PFSK-1 (cell line): Measurements from ENCODE around the gene ARL11.

Experiments
- FOXP2 ChIP-seq: optimal IDR thresholded peaks from 2 replicates; pipeline ENCODE3; 2011; ENCODE audit warnings: borderline replicate concordance, control low read depth, inconsistent platforms; ENCODE audit not compliant: insufficient read depth; ENCODE audit errors: extremely low read length, extremely low read depth
- POLR2AphosphoS5 ChIP-seq: IDR thresholded peaks from 2 replicates; pipeline ENCODE4 v1.6.1; 2012; ENCODE audit warnings: low read depth, mild to moderate bottlenecking, control low read depth, low read length, moderate library complexity
- SIN3A ChIP-seq: IDR thresholded peaks from 2 replicates; pipeline ENCODE4 v1.6.1; 2012; ENCODE audit warnings: mild to moderate bottlenecking, low read length, moderate library complexity, borderline replicate concordance; ENCODE audit not compliant: insufficient read depth
- TAF1 ChIP-seq: IDR thresholded peaks from 2 replicates; pipeline ENCODE4 v1.6.1; 2012; ENCODE audit warnings: low read length, control low read depth, borderline replicate concordance; ENCODE audit not compliant: insufficient read depth
- TF ChIP-seq, protein P1 (sequence below), 2 experiments: IDR thresholded peaks; 2 replicates each; pipeline versions ENCODE4 v1.6.1 to v1.8.0; 2011 to 2012; ENCODE audit warnings: low read depth in 2 of 2, low read length in 2 of 2, control low read depth in 1 of 2, inconsistent platforms in 1 of 2, mild to moderate bottlenecking in 1 of 2, moderate library complexity in 1 of 2; ENCODE audit not compliant: insufficient read depth in 1 of 2

Gene ARL11

DNA sequence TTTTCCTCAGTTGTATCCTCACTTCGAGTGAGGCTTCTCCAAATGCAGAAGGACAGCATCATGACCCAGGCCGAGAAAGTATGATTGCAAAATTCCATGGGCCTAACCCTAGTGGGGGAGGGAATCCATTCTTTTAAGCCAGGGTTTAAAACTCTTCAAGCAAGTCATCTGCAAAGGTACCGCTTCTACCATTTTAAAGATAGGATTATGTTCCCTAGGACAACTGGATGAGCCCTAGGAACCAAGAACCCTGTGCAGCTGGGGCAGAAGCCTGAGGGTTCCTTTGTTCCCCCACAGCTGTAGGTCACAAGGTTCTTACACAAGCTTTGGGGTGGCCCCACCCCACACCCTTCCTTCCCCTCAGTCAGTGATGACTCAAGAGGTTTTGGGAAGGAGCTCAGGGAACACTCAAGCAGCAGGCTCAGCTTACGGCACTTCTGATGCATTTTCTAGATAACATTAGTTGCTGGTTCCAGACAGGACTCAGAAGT is 13.5 kb downstream of the ARL11 start:
- TF ChIP-seq POLR2AphosphoS5 (no peak), SIN3A (no peak), TAF1 (no peak), FOXP2 (no peak)
- TF ChIP-seq, protein P1, sequence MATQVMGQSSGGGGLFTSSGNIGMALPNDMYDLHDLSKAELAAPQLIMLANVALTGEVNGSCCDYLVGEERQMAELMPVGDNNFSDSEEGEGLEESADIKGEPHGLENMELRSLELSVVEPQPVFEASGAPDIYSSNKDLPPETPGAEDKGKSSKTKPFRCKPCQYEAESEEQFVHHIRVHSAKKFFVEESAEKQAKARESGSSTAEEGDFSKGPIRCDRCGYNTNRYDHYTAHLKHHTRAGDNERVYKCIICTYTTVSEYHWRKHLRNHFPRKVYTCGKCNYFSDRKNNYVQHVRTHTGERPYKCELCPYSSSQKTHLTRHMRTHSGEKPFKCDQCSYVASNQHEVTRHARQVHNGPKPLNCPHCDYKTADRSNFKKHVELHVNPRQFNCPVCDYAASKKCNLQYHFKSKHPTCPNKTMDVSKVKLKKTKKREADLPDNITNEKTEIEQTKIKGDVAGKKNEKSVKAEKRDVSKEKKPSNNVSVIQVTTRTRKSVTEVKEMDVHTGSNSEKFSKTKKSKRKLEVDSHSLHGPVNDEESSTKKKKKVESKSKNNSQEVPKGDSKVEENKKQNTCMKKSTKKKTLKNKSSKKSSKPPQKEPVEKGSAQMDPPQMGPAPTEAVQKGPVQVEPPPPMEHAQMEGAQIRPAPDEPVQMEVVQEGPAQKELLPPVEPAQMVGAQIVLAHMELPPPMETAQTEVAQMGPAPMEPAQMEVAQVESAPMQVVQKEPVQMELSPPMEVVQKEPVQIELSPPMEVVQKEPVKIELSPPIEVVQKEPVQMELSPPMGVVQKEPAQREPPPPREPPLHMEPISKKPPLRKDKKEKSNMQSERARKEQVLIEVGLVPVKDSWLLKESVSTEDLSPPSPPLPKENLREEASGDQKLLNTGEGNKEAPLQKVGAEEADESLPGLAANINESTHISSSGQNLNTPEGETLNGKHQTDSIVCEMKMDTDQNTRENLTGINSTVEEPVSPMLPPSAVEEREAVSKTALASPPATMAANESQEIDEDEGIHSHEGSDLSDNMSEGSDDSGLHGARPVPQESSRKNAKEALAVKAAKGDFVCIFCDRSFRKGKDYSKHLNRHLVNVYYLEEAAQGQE (IDR thresholded peaks at IDR 0.05; ENCODE audit: insufficient read depth in 1 of 2, low read depth in 2 of 2, low read length in 2 of 2): no peak

- TF ChIP-seq TAF1 (no peak), SIN3A (no peak), FOXP2 (no peak)
Observed at GRCh38 chr13:49643035-49643646, 14.8 kb downstream of the ARL11 start.

DNA sequence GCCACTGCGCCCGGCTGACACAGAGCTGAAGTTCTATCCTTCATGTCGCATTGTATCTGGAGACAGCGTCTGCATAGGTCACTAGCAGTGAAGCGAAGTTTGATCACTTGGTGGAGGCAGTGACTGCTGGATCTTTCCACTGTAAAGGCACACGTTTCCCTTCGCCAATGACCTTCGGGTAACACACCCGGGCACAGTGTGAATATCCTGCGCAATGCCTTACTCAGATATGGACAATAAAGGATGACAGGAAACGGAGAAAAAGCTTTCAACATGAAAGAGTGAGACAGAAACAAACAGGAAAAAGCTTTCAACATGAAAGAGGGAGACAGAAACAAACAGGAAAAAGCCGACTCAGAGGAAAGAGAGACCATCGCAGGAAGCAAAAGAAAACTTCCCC is 17.1 kb downstream of the ARL11 start:
- TF ChIP-seq FOXP2 (no peak), SIN3A (no peak), POLR2AphosphoS5 (no peak), TAF1 (no peak)
- TF ChIP-seq, protein P1 (IDR thresholded peaks at IDR 0.05; ENCODE audit: insufficient read depth in 1 of 2, low read depth in 2 of 2, low read length in 2 of 2): no peak

DNA sequence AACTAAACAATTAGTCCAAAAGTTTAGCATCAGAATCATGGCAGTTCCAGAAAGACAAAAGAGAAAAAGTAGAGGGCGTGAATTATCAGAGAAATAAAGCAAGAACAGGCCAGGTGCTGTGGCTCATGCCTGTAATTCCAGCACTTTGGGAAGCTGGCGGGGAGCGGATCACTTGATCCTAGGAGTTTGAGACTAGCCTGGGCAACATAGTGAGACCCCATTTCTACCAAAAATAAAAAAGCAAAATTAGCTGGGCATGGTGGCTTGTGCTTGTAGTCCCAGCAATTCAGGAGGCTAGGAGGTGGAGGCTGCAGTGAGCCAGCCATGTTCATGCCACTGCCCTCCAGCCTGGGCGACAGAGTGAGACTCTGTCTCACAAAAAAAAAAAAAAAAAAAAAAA is 18.4 kb downstream of the ARL11 start:
- TF ChIP-seq POLR2AphosphoS5: no peak
- TF ChIP-seq SIN3A: no peak
- no peak for TF ChIP-seq TAF1
- TF ChIP-seq FOXP2: no peak
- TF ChIP-seq, protein P1 (IDR thresholded peaks at IDR 0.05; ENCODE audit: insufficient read depth in 1 of 2, low read depth in 2 of 2, low read length in 2 of 2): no peak

DNA sequence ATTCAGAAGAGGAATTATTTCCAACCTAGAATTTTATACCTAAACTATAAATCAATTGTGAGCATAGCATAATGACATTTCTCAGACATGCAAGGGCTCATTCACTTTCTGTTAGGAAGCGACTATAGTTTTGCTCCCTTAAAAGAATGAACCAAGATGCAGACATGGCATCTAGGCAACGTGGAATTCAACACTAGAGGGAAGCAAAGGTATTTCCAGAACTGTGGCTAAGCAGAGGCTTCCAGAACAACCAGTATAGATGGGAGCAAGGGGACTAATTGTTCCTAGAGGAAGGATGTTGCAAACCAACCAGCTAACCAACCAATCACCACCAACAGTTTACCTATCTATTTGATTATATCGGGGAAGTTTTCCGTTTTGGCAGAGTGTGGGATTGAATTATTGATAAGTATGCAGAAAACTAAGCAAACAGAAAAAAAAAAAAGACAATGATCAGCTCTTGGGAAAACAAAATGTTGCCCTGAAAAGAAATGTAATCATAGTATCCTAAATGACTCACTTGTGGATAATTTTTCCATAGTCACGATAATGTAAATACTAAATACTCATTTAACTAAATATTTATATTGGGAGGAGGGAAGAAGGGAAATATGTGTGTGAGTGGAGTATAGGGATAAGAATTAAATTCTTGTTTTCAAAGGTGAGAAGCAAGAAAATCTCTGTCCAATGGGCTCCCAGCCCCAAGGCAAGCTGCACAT is 21.1 kb downstream of the ARL11 start:
- TF ChIP-seq, protein P1 (IDR thresholded peaks at IDR 0.05; ENCODE audit: insufficient read depth in 1 of 2, low read depth in 2 of 2, low read length in 2 of 2): no peak
- no peak for TF ChIP-seq POLR2AphosphoS5
- TF ChIP-seq TAF1: no peak
- no peak for TF ChIP-seq SIN3A
- TF ChIP-seq FOXP2: no peak
